Esophagus mucosa (tissue), 1 donor: ENCODE results near the gene MCEMP1. TPM values are rescaled to one million over a fixed set of nuclear protein-coding genes. Genes with fewer than 3 reads are reported as not detected.

Experiments
- total RNA-seq: library from RNA; stranded (reverse); gene quantifications from one replicate; pipeline ENCODE4 v1.2.4, GENCODE V29; 2023
- donor health status: DM: yes; HTN: yes; CAD: no.

MCEMP1 gene
- total RNA-seq, 1 donor from 2014 or later: 0.24 TPM

Other genes with a start within 250 kb of the MCEMP1 start
- gene PEX11G, start 188.1 kb upstream of the MCEMP1 start, total RNA-seq: 4.8 TPM
- gene ZNF358, start 161.0 kb upstream of the MCEMP1 start, total RNA-seq: 11.2 TPM
- gene MCOLN1, start 154.5 kb upstream of the MCEMP1 start, total RNA-seq: 9.2 TPM
- 48.1 TPM for gene PNPLA6, start 141.4 kb upstream of the MCEMP1 start, total RNA-seq
- gene CAMSAP3, start 81.2 kb upstream of the MCEMP1 start, total RNA-seq: 21.2 TPM
- 17.9 TPM for gene XAB2, start 47.5 kb upstream of the MCEMP1 start, total RNA-seq
- gene PET100, start 47.3 kb upstream of the MCEMP1 start, total RNA-seq: 91.7 TPM
- gene PCP2, start 43.4 kb upstream of the MCEMP1 start, total RNA-seq: not detected
- gene STXBP2, start 40.0 kb upstream of the MCEMP1 start, total RNA-seq: 62.7 TPM
- not detected for gene RETN, start 8.0 kb upstream of the MCEMP1 start, total RNA-seq
- 127 TPM for gene TRAPPC5, start 3.7 kb downstream of the MCEMP1 start, total RNA-seq
- 0.20 TPM for gene FCER2, start 25.0 kb downstream of the MCEMP1 start, total RNA-seq
- gene CLEC4G, start 55.0 kb downstream of the MCEMP1 start, total RNA-seq: not detected
- 0.32 TPM for gene CD209, start 70.4 kb downstream of the MCEMP1 start, total RNA-seq
- not detected for gene CLEC4M, start 86.2 kb downstream of the MCEMP1 start, total RNA-seq
- gene EVI5L, start 153.1 kb downstream of the MCEMP1 start, total RNA-seq: 9.6 TPM
- gene PRR36, start 197.3 kb downstream of the MCEMP1 start, total RNA-seq: 0.04 TPM
- 11.6 TPM for gene LRRC8E, start 211.4 kb downstream of the MCEMP1 start, total RNA-seq
- 15.4 TPM for gene MAP2K7, start 226.8 kb downstream of the MCEMP1 start, total RNA-seq
- 0.72 TPM for gene TGFBR3L, start 237.7 kb downstream of the MCEMP1 start, total RNA-seq
- 7.9 TPM for gene SNAPC2, start 243.2 kb downstream of the MCEMP1 start, total RNA-seq
- gene CTXN1, start 249.0 kb downstream of the MCEMP1 start, total RNA-seq: not detected